Hepatocyte (in vitro differentiated cells): ENCODE data around the gene PCGF2.

Source experiments
- EZH2 ChIP-seq: fragments of 200-600 bp; sonication (generic); IDR thresholded peaks from 2 replicates; pipeline ENCODE4 v1.6.1; 2016; ENCODE audit warnings: antibody characterized with exemption, mild to moderate bottlenecking, borderline replicate concordance
- EZH2phosphoT487 ChIP-seq: fragments of 200-600 bp; sonication (generic); IDR thresholded peaks from one replicate; pipeline ENCODE4 v1.6.1; 2018; ENCODE audit warnings: antibody characterized with exemption, mild to moderate bottlenecking, low read depth, moderate library complexity; ENCODE audit not compliant: unreplicated experiment, severe bottlenecking
- TF ChIP-seq, protein P1 (sequence below): fragments of 200-600 bp; sonication (generic); IDR thresholded peaks from 2 replicates; pipeline ENCODE4 v1.5.1; 2016; ENCODE audit warnings: antibody characterized with exemption, mild to moderate bottlenecking; ENCODE audit not compliant: poor library complexity

DNA sequence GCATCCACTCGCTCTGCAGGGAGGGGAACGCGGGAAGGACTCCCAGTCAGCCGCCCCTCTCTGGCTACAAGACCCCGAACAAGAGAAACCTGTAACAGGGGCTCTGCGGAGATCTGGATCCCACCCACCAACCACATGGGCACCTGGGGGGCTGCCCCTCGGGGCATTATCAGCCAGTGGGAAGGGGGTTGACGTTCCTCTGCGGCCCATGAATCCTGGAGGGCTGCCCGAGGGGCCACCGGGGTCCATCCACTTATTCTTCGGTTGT is 1.8 kb upstream of the PCGF2 start:
- TF ChIP-seq, protein P1, sequence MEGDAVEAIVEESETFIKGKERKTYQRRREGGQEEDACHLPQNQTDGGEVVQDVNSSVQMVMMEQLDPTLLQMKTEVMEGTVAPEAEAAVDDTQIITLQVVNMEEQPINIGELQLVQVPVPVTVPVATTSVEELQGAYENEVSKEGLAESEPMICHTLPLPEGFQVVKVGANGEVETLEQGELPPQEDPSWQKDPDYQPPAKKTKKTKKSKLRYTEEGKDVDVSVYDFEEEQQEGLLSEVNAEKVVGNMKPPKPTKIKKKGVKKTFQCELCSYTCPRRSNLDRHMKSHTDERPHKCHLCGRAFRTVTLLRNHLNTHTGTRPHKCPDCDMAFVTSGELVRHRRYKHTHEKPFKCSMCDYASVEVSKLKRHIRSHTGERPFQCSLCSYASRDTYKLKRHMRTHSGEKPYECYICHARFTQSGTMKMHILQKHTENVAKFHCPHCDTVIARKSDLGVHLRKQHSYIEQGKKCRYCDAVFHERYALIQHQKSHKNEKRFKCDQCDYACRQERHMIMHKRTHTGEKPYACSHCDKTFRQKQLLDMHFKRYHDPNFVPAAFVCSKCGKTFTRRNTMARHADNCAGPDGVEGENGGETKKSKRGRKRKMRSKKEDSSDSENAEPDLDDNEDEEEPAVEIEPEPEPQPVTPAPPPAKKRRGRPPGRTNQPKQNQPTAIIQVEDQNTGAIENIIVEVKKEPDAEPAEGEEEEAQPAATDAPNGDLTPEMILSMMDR: no peak
- TF ChIP-seq EZH2 (no peak), EZH2phosphoT487 (no peak)
